Dermis blood vessel endothelial cell (primary cell): ENCODE data around the gene SLC29A3. TPM values are rescaled to one million over a fixed set of nuclear protein-coding genes. Genes with fewer than 3 reads are reported as not detected.

Experiments
- DNase-seq: peaks from one replicate; pipeline ENCODE4 v3.0.0; 2010
- total RNA-seq: library from RNA; depleted of rRNA; stranded (reverse); fragments of >200 nt; gene quantifications from 2 replicates; pipeline ENCODE4 v1.2.3, GENCODE V29; 2014

The SLC29A3 gene
- total RNA-seq, 1 donor from 2014 or later: 2.0 TPM

DNA sequence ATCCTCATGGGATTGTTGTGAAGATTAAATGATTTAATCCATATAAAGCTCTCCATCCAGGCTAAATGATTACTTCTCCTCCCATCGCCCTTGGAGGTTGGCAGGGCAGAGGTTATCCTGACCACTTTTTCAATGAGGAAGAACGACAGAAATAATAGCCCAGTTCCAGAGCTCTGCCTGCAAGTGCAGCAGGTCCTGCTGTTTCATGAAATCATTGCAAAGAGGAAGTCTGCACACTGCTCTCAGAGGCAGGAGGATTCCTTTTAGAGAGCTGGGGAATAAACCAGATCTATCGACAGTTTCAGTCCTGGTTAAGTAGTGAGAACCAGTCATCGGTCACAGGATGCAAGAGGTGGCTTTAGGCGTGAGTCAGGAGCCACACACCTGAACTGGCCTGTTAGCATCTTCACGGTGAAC lies 52.7 kb downstream of the SLC29A3 start:
- DNase-seq: no peak

DNA sequence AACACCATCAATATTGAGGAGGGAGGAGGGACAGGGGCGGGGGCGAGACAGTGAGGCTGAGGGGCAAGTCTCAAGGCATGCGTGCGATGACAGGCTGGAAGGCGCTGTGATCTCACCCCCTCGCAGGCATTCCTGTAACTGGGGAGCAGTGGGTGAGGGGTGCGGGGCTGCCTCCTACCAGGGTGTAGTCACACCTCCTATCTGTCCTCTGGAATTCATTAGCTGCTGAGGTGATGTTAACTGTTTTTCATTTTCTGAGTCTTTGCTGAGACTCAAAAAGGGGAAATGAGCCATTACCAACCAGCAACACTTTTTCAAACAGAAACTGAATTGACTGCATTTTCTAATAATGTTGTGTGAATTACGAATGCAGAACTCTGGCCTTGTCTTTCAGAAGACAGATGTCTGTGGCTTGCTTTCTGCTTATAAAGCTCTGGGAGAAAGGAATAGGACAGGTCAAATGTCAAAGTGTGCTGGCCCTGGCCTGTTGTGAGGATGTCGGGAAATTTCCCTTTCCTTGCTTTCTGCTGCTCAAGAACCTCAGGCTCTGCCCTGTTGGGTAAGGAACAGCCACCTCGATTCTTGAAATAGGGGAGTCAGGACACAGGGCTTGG lies 53.9 kb downstream of the SLC29A3 start:
- no peak for DNase-seq

DNA sequence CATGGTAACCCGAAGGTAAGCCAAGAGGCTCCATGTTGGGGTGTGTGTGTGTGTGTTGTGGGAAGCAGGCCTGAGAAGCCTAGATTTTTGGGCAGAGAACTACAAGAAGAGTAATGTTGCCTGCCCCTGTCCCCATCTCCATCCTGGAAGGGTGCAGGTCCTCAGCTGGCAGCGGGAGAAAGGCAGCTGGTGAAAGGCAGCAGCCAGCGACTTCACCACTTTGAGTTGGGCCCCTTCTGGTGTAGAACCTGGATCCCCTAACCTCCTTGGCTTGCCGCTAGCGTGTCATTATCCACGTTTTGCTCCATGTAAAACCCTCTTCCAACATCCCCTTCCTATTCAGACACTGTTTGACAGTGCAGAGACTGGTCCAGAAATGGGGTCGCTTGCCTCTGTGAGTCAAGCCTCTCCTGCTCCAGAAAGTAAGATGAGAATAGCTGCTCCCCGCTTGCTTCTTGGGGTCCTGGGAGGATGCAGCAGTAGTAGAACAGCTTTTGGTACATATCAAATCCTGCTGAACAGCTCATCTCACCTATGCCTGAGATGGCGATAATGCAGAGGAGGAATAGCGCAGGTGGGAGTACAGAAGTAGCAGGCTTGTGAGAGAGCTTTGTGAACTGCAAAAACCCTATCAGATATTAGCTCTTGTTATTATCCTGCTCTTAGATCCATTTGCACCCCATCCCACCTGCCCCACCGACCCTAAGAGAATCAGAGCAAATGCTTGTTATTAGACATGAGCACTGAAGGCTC lies 55.6 kb downstream of the SLC29A3 start:
- no peak for DNase-seq

DNA sequence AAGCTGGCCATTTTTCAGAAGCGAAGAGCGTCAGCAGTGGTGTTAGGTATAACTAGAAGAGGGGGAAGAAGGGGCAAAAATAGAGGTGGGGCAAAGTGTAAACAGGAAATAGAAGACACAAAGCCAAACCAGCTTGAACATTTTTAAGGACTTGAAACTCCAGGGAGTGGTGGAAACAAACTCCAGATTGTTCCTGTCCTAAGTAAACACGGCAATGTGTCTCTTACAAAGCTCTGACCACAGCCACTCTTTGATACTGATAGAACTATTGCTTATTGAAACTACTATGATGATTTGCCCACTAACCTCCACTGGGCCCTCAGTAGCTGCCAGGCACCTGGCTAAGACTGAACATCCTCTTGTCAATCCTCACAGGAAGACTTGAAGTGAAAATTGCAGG lies 56.9 kb downstream of the SLC29A3 start:
- DNase-seq: no peak

DNA sequence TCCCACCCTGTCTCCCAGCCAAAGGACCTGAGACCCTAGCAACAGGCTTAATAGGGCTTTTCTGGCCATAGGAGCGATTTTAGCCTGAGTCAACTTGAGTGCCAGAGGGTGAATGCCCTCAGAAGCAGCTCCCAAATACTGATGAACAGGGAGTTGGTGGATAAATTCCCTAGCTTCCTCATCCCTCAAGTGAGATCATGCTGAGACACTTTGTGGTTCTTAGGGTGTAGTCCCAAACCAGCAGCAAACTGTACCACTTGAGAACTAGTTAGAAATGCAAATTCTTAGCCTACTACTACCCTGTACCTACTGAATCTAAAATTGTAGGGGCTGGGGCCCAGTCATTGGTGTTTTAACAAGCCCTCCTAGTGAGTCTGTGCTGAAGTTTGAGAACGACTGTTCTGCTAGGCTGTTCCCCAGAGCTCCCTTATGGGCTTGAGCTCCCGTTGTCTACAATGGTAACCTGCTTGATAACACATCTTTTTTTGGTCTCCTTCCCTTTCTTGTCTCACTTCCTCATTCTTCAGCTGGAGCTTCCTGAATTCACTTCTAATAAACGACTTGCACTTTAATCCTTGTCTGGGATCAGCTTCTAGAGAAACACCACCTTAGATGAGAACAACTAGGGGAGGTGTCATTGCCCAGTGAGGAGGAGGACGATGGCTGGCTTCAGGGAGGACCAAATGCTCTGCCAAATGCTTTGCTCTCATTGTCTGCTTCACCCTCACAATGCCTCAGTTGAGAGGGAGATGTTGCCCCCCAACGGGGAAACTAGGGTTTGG lies 59.5 kb downstream of the SLC29A3 start:
- DNase-seq: no peak

DNA sequence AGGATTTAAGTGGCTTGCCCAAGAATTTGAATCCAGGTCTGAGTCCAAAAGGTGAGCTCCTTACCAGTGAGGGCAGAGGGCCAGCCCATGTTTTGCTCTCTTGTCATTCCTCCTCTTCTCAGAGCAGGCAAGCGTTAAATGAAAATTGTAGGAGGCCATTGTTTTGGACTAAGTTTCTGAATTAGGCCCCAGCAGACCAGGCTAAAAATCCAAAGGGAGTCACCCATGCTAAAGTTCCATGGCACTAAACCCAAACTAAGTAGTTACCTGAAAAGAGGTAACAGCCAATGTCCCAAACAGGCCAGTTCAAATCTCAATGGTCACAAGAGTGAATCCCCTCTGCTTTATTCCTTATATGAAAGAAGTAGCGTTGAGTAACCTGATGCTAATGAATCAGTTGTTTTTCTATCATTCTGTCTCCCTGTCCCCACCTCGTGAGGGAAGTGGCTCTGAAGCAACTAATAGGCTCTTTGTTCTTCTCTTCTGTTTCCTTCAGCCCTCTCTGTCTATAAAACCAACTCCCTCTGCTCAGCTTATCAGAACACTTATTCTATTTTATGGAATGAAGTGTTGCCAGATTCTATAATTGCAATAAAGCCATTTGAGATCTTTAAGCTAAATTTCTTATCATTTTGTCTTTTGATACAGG lies 60.2 kb downstream of the SLC29A3 start:
- DNase-seq: no peak

DNA sequence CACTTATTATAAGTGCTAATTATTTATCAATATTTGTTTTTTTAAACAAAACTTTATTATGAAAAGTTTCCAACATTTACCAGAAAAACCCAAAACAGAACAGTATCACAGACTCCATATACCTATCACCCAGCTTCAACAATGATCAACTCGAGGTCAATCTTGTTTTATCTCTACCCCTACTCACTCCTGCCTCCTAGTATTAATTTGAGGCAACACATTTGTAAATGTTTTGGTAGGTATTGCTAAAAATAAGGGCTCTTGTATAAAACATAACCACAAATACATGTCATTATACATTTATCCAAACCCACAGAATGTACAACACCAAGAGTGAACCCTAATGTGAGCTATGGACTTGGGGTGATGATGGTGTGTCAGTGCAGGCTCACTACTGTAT lies 61.8 kb downstream of the SLC29A3 start:
- DNase-seq: no peak

DNA sequence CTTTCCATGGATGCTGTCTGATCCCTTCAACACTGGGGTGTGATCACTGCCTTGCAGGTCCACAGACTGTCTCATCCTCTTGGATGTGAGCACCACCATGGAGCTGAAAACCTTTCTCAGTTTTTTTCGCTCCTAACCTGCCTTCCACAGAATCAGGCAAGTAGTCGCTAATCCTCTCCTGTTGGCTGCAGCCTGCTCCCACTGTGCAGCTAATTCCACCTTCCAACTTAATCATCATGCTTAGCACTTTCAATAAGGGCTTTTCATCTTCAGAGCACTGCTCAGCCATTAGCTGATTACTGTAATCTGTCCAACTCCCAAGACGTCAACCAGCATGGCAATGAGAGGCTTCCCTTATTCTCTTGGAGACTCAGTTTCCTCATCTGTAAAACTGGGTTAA lies 62.6 kb downstream of the SLC29A3 start:
- no peak for DNase-seq

DNA sequence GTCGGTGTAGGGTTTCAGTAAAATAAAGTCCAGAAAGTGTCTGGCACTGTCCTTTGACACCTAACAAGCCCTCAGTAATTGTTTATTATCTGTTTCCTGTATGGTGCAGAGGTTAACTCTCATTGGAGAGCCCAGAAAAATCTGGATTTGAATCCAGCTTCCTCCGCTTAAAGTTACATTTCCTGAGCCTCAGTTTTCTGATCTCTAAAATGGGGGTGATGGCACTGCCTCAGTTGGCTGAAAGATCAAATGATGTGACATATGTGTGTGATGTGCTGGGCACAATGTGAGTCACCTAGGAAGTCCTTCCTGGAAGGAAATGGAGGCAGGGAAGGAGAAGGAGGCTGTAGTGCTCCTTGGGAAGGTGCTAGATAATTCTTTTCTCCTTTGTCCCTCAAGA lies 63.0 kb downstream of the SLC29A3 start:
- no peak for DNase-seq

DNA sequence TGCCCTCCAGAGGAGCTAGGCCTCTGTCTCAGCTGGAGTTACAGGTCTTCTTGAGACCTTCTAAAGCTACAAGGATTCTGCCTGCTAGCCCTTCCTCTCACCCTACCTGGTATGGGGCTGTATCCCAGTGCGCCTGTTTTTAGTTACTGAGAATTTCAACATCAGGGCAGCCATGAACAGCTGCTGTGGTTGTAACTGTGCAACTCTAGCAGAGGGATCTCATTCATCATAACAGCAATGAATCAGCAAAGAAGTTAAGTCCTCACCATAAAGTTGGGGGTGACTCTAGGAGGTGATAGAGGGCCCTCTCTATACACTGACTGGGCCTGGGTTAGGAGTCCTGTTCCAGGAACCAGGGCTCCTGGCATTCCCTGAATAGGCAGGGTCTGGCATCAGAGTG lies 63.7 kb downstream of the SLC29A3 start:
- no peak for DNase-seq

DNA sequence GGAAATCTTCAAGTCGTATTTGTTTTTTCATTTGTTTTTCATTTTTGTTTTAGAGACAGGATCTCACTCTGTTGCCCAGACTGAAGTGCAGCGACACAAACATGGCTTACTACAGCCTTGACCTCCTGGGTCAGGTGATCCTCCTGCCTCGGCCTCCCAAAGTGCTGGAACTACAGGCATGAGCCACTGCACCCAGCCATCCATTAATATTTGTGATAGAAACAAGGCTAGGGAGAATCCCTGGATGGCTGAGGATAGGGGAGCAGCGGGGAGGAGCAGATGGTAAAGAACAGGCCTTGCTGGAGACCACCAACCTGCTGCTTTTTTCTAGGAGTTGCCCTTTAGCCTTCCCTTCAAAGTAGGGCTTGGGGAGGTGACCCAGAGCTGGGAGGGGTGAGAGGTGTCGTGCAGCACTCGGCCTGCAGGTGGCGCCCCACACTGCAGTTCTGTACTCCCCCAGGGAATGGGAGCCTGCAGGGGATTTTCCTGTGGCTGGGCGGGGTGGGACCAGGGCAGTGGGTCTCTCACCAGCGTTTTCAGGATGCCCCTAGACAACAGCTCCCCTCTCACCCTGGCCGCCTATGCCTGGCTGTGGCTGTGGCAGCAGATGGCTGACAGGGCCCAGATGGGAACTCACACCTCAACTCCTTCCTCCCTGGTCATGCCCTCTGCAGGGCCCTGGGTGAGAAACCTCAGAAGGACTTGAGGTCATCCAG lies 65.1 kb downstream of the SLC29A3 start:
- peak; percentile 66 for DNase-seq

DNA sequence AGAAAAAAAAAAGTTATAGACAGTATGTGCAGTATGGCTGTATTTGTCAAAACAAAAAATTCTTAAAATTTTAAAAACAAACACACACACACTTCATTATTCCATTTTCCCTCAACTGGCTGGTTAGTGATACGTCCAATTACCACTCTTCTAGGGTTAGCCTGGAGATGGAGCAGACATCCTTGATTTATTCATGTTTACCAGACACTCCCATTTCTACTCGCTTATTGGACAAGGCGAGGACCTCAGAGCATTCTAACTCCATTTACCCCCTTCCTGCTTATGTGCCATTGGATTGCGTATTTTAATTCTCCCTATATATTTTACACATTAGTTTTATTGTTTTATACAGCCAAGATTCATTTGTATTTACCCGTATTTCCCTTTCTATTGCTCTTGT lies 69.1 kb downstream of the SLC29A3 start:
- DNase-seq: no peak

DNA sequence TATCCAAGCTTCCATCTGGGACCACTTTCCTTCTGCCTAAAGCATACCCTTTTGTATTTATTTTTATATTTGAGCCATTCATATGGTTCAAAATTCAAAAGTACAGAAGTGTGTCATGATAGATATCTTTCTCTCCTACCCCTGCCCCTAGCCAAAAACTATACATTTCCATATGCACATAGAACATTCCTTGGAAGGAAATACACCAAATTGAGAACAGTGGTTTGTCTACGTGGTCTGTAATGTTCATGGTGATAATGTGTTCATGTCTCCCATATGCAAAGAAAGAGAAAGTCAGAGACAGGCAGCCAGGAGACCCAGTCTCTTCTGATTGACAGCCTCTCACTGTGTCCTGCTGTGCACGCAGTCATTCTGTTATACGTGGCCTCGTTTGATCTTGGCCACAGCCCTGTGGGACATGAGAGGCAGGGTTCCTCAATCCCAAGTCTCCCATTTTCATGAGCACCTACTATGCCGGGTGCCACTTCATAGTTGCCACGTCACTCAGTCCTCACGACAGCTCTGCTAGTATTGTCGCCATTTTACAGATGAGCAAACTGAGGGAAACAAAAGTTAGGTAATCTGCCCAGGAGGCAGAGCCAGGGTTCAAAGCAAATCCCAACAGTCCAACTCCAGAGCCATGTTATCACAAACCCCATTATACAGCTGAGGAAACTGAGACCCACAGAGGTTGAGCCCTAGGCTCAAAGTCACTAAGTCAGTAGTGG lies 69.7 kb downstream of the SLC29A3 start:
- no peak for DNase-seq

DNA sequence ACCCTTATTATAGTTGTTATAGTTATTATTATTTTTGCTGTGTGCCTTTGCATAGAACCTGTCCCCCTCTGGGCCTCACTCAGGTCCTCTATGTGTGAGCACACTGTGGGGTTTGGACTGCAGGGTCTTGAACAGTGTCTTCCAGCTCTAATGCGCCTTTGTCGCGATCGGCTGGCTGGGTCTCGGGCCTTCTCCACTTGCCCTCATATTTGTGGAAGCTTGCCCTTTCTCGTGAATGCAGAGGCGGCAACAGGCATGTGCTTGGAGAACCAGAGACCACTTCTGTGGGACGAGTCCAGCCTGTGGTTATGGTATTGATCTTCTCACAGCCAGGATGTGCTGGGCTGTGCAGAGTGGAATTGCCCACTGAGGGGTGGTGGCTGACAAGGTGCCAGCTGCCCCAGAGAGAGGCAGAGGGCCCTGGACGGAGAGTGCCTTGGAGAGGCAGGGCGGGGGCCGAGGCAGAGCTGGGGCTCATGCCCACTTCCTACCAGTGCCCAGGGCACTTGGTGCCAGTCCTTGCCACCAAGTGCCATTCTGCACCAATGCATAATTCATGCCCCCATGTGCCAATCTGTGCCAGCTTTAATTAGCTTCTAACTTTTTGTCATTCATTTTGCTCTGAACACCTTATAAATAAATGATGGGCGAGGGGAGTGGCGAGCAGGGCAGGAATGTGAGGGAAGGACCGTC lies 70.9 kb downstream of the SLC29A3 start:
- DNase-seq: no peak

DNA sequence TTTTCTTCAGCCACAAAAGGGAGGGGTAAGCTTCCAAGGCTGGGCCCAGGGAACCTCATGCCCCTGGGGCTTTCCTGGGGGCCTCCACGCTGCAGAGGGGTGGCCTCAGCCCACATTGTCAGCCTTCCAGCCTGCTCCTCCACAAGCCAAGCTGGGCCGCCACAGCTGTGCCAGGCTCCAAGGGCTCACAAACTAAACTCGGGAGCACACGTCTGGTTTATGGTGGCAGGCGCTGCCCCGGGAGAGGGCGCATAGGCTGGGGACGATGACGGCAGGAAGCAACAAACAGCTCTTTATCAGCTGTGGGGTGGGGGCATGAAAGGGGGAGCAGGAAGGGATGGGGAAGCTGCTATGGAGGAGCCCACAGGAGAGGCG lies 71.4 kb downstream of the SLC29A3 start:
- DNase-seq: no peak

DNA sequence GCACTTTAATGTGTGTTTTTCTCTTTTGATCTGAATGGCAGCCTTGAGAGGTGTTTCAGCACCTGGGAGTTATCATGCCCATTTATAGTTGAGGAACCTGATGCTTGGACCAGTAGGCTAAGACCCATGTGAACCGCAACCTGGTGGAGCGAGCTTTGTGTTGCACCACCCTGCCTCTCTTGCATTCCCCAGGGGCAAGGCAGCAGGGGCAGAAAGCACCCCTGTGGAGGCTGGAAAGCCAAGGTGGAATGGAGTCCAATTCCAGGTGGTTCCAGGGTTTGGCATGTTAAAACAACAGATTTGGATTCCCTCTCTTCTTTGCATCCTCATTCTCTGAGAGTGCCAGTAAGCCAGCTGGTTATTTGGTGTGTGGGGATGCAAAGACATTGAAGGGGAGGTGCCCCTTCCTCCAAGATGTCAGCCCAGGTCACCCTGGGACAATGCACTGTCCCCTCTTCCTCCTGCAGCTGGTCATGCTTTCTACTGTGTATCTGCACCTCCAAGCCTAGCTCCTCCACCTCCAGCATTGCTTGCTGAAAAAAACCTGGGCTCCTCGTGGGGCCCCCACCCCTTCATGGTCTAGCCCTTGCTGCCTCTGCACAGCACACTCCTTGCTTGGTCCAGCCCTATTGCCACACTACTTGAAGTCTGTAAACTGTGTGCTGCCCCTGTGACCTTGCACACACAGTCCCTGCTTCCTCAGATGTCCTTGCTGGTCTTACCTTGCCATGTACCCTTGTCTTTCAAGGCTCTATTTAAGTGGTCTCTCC lies 72.0 kb downstream of the SLC29A3 start:
- DNase-seq: no peak

DNA sequence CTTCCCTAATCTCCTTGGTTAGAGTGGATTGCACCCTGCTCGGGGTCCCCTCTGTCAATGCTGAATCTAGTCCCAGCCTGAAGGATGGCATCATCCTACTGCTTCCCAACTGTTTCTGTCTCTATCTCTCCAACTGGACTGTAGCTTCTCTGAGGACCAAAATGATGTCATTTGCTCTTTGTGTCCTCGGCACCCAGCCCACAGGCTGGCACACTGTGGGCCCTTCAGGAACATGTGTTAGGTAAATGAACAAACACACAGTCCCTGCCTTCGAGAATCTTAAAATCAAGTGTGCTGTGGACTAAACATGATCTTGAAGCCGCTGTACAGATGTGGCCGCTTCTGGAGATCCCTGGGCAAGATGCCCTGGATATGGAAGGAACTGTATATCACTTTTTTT lies 72.6 kb downstream of the SLC29A3 start:
- no peak for DNase-seq

DNA sequence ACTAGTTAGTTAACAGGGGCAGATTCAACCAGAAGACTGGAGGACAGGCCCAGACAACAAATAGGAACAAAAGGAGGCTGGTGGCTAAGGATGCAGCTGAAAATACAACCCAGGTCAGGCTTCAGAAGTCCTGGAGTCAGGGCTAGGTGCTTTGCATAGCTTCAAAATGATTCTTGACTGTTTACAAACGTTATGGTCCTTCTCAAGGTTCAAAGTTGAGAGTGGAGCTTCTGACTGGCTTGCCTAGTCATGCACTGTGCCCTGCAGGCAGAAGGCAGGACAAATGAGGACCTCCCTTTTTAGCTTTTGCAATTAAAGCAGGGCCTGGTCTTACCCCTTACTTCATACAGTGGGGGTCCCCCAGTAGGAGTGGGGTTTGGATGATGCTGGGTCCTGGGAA lies 73.2 kb downstream of the SLC29A3 start:
- no peak for DNase-seq

DNA sequence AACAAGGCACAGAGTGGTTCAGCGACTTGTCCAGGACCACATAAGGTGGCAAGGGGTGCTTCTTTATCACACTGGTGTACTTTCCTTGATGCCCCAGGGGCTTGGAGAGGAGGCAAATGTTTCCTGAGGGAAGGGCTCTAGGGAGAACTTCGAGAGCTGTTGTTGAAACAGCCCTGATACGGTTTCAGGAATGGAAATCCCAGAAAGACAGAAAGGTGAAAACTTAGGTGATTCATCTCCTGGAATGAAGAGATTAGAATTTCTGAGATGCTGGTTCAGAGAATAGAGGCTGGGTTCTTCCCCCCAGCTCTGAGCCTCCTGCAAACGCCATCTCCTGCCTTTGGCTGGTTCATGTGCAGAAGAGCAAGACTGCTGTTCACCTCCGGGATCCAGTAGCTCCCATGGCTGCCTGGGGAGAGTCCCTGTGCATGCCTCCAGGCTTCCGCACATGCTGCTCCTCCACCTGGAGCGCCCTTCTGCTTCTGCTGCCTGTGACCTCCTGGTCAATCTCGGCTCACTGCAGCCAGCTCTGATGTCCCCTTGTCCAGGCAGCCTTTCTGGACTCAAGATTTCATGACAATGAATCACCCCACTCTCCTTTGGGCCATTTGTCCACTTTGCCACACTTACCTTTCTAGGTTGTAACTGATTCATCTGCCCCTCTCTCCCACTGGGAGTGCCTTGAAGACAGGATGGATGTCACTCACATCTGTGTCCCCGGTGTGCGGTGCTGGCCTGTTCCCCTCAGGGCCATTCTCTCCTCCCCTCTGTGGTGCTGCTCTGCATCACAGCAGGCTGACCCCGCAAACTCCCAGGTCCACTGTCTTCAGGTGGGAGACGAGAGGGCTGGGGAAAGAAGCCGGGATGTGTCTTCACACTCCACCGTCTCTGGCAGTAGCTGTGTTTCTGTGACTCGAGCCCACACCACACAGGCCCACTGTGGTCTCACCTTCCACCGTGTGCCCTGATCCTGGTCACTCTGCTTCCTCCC lies 74.0 kb downstream of the SLC29A3 start:
- no peak for DNase-seq
